ENCODE data around the gene PCGF2.

The PCGF2 gene

GRCh38 chr17:38716368-38717005, 31.6 kb downstream of the PCGF2 start:
- no peak for DNase-seq

- DNase-seq: no peak
Measured at GRCh38 chr17:38715216-38715943, 32.8 kb downstream of the PCGF2 start.

- DNase-seq: no peak
Measured at GRCh38 chr17:38713456-38714075, 34.6 kb downstream of the PCGF2 start.

- no peak for DNase-seq
Measured at GRCh38 chr17:38712593-38712992, 35.5 kb downstream of the PCGF2 start.

GRCh38 chr17:38711792-38712571, 36.2 kb downstream of the PCGF2 start:
- no peak for DNase-seq

- no peak for DNase-seq
Measured at GRCh38 chr17:38710985-38711384, 37.2 kb downstream of the PCGF2 start.

- DNase-seq: no peak
Measured at GRCh38 chr17:38710604-38710962, 37.6 kb downstream of the PCGF2 start.

- DNase-seq: no peak
Measured at GRCh38 chr17:38709864-38710603, 38.1 kb downstream of the PCGF2 start.

- no peak for DNase-seq
Measured at GRCh38 chr17:38709104-38709820, 38.9 kb downstream of the PCGF2 start.

- no peak for DNase-seq
Measured at GRCh38 chr17:38707678-38708351, 40.3 kb downstream of the PCGF2 start.

GRCh38 chr17:38706505-38707216, 41.5 kb downstream of the PCGF2 start:
- no peak for DNase-seq

GRCh38 chr17:38705803-38706504, 42.2 kb downstream of the PCGF2 start:
- no peak for DNase-seq

GRCh38 chr17:38705523-38705802, 42.7 kb downstream of the PCGF2 start:
- DNase-seq: no peak

- peak; percentile 43 for DNase-seq
Measured at GRCh38 chr17:38704606-38705522, 43.3 kb downstream of the PCGF2 start, which contains the start of gene MLLT6. Gene MLLT6, plus strand, starts transcription at chr17:38705273. Its CDS starts 360 bp downstream, at chr17:38705633.

- DNase-seq: peak; percentile 64
Measured at GRCh38 chr17:38703742-38704605, 44.2 kb downstream of the PCGF2 start.

- DNase-seq: no peak
Measured at GRCh38 chr17:38702916-38703741, 45.0 kb downstream of the PCGF2 start.

Data from GF-D8 (cell line).